ENCODE data around the gene CITED1. TPM values are rescaled to one million over a fixed set of nuclear protein-coding genes. Genes with fewer than 3 reads are reported as not detected.
A peak's percentile ranks its signal among the peaks of the same experiment; 100 is the strongest.

Gene CITED1
- total RNA-seq, 6 experiments from 2014 or later = 0.27 to 0.55 TPM; not detected in 4

DNA sequence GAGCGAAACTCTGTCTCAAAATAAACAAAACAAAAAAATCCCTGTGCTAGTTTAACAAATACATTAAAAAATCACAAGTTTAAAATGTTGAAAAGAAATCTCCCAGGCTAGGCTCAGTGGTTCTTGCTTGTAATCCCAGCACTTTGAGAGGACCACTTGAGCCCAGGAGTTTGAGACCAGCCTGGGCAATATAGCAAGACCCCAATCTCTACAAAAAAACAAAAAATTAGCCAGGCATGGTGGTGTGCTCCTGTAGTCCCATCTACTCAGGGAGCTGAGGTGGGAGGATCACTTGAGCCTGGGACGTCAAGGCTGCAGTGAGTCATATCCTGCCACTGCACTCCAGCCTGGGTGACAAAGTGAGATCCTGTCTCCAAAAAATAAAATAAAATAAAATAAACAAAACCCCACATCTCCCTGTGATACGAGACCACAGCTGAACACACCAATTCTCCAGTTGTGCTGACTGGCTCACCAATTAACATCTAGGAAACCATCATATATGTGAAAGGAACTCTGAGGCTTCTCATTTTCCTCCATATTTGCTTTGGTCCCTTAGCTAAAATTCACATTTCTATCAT is 36.0 kb downstream of the CITED1 start:
- peak; percentile 67 for DNase-seq
- Mint-ChIP-seq H3K36me3 (ENCODE audit: low read depth) (peaks cover 36% of the 10 kb centered on the region), H3K9me3 (no peaks in the 10 kb centered on the region), H3K27me3 (ENCODE audit: insufficient read depth) (peaks cover 3% of the 10 kb centered on the region; the same call in 1 of the 2 replicates), H3K4me3 (peak overlapping the region; percentile 82), H3K4me1 (ENCODE audit: low read depth) (peaks cover 56% of the 10 kb centered on the region), H3K27ac (peak overlapping the region; percentile 97)
- TF ChIP-seq, protein P1, sequence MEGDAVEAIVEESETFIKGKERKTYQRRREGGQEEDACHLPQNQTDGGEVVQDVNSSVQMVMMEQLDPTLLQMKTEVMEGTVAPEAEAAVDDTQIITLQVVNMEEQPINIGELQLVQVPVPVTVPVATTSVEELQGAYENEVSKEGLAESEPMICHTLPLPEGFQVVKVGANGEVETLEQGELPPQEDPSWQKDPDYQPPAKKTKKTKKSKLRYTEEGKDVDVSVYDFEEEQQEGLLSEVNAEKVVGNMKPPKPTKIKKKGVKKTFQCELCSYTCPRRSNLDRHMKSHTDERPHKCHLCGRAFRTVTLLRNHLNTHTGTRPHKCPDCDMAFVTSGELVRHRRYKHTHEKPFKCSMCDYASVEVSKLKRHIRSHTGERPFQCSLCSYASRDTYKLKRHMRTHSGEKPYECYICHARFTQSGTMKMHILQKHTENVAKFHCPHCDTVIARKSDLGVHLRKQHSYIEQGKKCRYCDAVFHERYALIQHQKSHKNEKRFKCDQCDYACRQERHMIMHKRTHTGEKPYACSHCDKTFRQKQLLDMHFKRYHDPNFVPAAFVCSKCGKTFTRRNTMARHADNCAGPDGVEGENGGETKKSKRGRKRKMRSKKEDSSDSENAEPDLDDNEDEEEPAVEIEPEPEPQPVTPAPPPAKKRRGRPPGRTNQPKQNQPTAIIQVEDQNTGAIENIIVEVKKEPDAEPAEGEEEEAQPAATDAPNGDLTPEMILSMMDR (IDR thresholded peaks at IDR 0.05) = no peak

GRCh38 chrX:72268597-72269365 is 36.9 kb downstream of the CITED1 start:
- DNase-seq = peak; percentile 36
- TF ChIP-seq, protein P1 (IDR thresholded peaks at IDR 0.05) = no peak
- peaks cover 3% of the 10 kb centered on the region; the same call in 1 of the 2 replicates for H3K27me3 Mint-ChIP-seq (ENCODE audit: insufficient read depth)
- H3K9me3 Mint-ChIP-seq = no peaks in the 10 kb centered on the region
- peaks cover 26% of the 10 kb centered on the region for H3K36me3 Mint-ChIP-seq (ENCODE audit: low read depth)
- peaks cover 46% of the 10 kb centered on the region for H3K4me1 Mint-ChIP-seq (ENCODE audit: low read depth)
- peak overlapping the region; percentile 97 for H3K27ac Mint-ChIP-seq
- H3K4me3 Mint-ChIP-seq = peak overlapping the region; percentile 49

- H3K4me1 Mint-ChIP-seq (ENCODE audit: low read depth) = peaks cover 19% of the 10 kb centered on the region
- TF ChIP-seq, protein P1 (IDR thresholded peaks at IDR 0.05) = no peak
- H3K27me3 Mint-ChIP-seq (ENCODE audit: insufficient read depth) = peaks cover 3% of the 10 kb centered on the region
- peaks cover 10% of the 10 kb centered on the region for H3K36me3 Mint-ChIP-seq (ENCODE audit: low read depth)
- no peak for DNase-seq
- H3K27ac Mint-ChIP-seq = no peak overlapping the region
- H3K9me3 Mint-ChIP-seq = no peaks in the 10 kb centered on the region
- H3K4me3 Mint-ChIP-seq = no peak overlapping the region
Observed at GRCh38 chrX:72265263-72265662, 40.5 kb downstream of the CITED1 start.

DNA sequence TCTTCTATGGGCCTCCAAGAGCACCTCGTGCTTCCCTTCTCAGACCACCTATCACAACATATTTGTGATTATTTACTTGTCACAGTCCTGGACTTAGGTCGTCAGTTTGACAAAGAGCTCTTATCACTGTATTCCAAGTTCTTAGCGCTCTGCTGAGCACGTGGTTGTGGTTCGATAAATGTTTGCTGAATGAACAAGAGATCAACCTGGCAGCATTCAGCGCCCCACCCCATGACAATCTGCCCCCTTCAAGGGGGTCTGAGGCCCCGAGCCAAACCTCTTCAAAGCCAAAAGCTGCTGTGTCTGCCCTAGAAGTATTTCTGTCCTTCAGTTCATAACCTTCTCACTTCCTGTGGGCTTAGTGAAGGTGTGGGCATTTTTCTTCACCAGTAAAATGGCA is 43.6 kb downstream of the CITED1 start:
- H3K4me3 Mint-ChIP-seq = no peak overlapping the region
- no peaks in the 10 kb centered on the region; the same call in 1 of the 2 replicates for H3K27me3 Mint-ChIP-seq (ENCODE audit: insufficient read depth)
- no peaks in the 10 kb centered on the region for H3K9me3 Mint-ChIP-seq
- TF ChIP-seq, protein P1 (IDR thresholded peaks at IDR 0.05) = no peak
- H3K4me1 Mint-ChIP-seq (ENCODE audit: low read depth) = peaks cover 16% of the 10 kb centered on the region
- peaks cover 5% of the 10 kb centered on the region for H3K36me3 Mint-ChIP-seq (ENCODE audit: low read depth)
- H3K27ac Mint-ChIP-seq = no peak overlapping the region
- DNase-seq = no peak

DNA sequence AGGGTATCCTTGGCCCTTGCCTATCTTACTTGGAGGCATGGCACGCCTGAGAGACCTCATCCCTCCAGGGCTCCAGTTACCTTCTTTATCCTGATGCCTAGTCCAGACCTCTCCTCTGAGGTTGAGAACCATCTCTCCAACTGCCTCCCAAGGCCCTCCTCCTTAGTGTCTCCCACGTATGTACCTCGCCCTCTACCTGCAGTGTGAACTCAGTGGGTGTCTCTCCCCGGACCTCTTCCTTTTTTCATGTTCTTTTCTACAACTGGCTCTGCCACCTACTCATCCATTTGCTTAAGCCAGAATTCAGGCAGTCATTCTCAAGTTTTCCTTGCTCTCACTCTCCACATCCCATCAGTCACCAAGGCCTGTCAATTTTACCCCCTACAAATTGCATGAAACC is 45.3 kb downstream of the CITED1 start:
- Mint-ChIP-seq H3K27me3 (ENCODE audit: insufficient read depth) (no peaks in the 10 kb centered on the region; the same call in none of the 2 replicates), H3K36me3 (ENCODE audit: low read depth) (peaks cover 5% of the 10 kb centered on the region), H3K27ac (no peak overlapping the region), H3K4me1 (ENCODE audit: low read depth) (peaks cover 28% of the 10 kb centered on the region), H3K4me3 (no peak overlapping the region), H3K9me3 (no peaks in the 10 kb centered on the region)
- TF ChIP-seq, protein P1 (IDR thresholded peaks at IDR 0.05) = no peak
- DNase-seq = no peak

All from HFFc6 (cell line).